A549 treated with DMSO at 1 μM for 4 hours (cell line): ENCODE measurements around the gene CCNT1. TPM values are rescaled to one million over a fixed set of nuclear protein-coding genes. Genes with fewer than 3 reads are reported as not detected.

Experiments
- total RNA-seq: library from RNA; stranded (reverse); fragments of 200-300 nt; extraction: Qiagen RNA extraction; gene quantifications from 5 replicates; pipeline ENCODE4 v1.2.3, GENCODE V29; 2022; ENCODE audit warnings: low read depth

CCNT1 gene
- 14.6 to 18.0 TPM (median 15.2 TPM) in 5 replicates for total RNA-seq

DNA sequence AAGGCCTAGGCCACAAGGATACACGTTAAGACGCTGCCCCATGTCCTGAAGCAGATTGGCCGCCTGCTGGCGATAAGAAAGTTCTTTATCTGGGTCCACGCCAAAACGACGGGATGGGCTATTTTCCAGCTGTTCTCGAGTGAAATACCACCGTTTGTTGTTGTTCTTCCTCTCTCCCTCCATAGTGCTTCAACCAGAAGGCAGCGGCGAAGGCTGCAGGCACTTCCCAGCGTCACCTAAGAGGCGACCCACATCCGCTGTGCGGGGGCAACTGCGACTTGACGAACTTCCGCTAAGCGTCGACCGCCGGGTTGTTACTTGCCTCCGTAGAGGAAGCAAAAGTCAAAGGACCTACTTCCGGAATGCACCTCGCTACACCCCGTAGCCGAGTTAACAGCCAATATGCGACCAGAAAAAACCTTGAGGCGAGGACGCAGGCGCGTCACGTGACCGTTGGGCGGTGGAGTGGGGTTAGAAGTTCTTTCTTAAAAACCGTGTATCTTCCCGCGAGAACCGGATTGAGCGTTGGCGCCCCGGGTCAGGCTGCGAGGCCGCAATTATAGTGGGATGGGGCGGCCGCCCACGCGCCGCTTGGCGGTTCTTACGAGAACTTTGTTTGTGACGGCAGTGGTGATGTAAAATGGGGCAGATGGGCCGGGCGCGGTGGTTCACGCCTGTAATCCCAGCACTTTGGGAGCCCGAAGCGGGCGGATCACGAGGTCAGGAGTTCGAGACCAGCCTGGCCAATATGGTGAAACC is at the start of gene CCNT1:
TSS of gene CCNT1 (minus strand) at position 215 of the 759 bp plus-strand sequence. CDS start at position 183, 32 bp downstream.

DNA sequence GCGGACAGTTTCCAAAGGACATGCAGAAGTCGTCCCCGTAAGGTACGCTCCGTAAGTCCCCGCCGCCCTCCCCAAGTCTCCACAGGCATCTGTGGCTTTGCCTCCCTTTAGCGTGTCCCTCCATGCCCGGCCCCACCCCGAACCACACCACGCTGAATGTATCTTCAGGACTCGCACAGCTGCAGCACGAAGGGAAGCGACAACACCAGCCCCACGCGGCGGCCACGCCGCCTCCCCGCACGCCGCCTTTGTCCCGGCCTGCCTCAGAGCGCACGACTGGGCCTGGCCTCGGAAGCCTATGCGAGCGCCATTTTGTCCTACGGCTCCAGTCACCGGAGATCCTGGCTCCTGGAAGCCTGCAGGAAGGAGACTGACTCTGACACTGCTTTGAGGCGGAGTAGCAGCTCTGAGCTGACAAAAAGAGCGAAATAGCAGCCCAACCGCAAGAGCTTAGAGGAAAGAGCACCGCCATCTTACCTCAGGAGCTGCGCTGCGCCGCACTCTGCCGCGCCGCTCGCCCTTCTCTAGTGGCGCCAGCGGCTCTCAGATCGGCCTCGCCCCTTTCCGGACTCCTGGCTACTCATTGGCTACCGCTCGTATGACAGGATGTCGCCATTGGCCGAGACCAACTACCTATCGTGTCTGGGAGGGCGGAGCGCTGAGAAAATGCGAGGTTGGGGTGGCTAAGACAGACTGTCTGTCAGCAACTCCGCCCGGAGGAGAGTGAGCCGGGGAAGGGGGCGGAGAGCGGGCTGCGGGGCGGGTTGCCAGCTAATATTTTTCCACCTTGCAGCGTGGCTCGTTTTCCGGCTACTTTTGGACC is 34.6 kb downstream of the CCNT1 start, which contains the start of gene KANSL2:
TSS of gene KANSL2 (minus strand) at position 529 of the 823 bp plus-strand sequence. CDS start 606 bp downstream, outside the sequence.

Other genes with a start within 250 kb of the CCNT1 start
- not detected in 5 replicates for gene ANP32D, start 244.1 kb downstream of the CCNT1 start, total RNA-seq
- gene C12orf54, start 234.2 kb downstream of the CCNT1 start, total RNA-seq = not detected in 5 replicates
- not detected in 5 replicates for gene OR8S1, start 191.1 kb downstream of the CCNT1 start, total RNA-seq
- gene LALBA, start 146.7 kb downstream of the CCNT1 start, total RNA-seq = not detected in 5 replicates
- 38.5 to 48.8 TPM (median 39.9 TPM) in 5 replicates for gene KANSL2, start 34.5 kb downstream of the CCNT1 start, total RNA-seq
- gene ADCY6, start 72.4 kb upstream of the CCNT1 start, total RNA-seq = 11.4 to 15.6 TPM (median 15.0 TPM) in 5 replicates
- 30.8 to 40.7 TPM (median 35.8 TPM) in 5 replicates for gene CACNB3, start 101.8 kb upstream of the CCNT1 start, total RNA-seq
- 74.3 to 96.1 TPM (median 87.6 TPM) in 5 replicates for gene DDX23, start 135.5 kb upstream of the CCNT1 start, total RNA-seq
- gene RND1, start 149.2 kb upstream of the CCNT1 start, total RNA-seq = 17.0 to 23.9 TPM (median 19.9 TPM) in 5 replicates
- 45.2 to 56.0 TPM (median 53.7 TPM) in 5 replicates for gene FKBP11, start 208.8 kb upstream of the CCNT1 start, total RNA-seq
- 124 to 166 TPM (median 152 TPM) in 5 replicates for gene ARF3, start 240.8 kb upstream of the CCNT1 start, total RNA-seq